IMR-90 (cell line): ENCODE measurements around the gene ACTG2.

Experiments
- CEBPB ChIP-seq: IDR thresholded peaks from 2 replicates; pipeline ENCODE4 v1.6.1; 2012; ENCODE audit warnings: low read depth, low read length, improper control_type of control experiment
- FOS ChIP-seq: fragments of 150-350 bp; IDR thresholded peaks from 2 replicates; pipeline ENCODE4 v1.6.1; 2016; ENCODE audit warnings: low read depth, low read length
- MAFK ChIP-seq: IDR thresholded peaks from 2 replicates; pipeline ENCODE4 v1.6.1; 2012; ENCODE audit warnings: low read depth, low read length, improper control_type of control experiment
- MXI1 ChIP-seq: IDR thresholded peaks from 2 replicates; pipeline ENCODE4 v1.6.1; 2012; ENCODE audit warnings: low read depth, mild to moderate bottlenecking, low read length, moderate library complexity, borderline replicate concordance
- POLR2A ChIP-seq: IDR thresholded peaks from 2 replicates; pipeline ENCODE4 v1.6.1; 2012; ENCODE audit warnings: mild to moderate bottlenecking, low read depth, low read length
- RCOR1 ChIP-seq: IDR thresholded peaks from 2 replicates; pipeline ENCODE4 v1.6.1; 2012; ENCODE audit warnings: mild to moderate bottlenecking, low read length, improper control_type of control experiment; ENCODE audit not compliant: insufficient replicate concordance
- RFX5 ChIP-seq: IDR thresholded peaks from 2 replicates; pipeline ENCODE4 v1.8.0; 2012; ENCODE audit warnings: low read depth, mild to moderate bottlenecking, low read length, moderate library complexity
- SMC3 ChIP-seq: fragments of 150-350 bp; IDR thresholded peaks from 2 replicates; pipeline ENCODE4 v1.6.1; 2016; ENCODE audit warnings: low read depth, mild to moderate bottlenecking, antibody characterized with exemption, low read length, moderate library complexity
- TF ChIP-seq, protein P1 (sequence below): conservative IDR thresholded peaks from 2 replicates; pipeline ENCODE4 v1.5.1; 2012; ENCODE audit warnings: mild to moderate bottlenecking, low read depth, low read length, improper control_type of control experiment
- TF ChIP-seq, protein P2 (sequence below): fragments of 150-350 bp; IDR thresholded peaks from 2 replicates; pipeline ENCODE4 v1.6.1; 2016; ENCODE audit warnings: low read depth, mild to moderate bottlenecking, low read length, moderate library complexity, borderline replicate concordance
- TF ChIP-seq, protein P3 (sequence below): fragments of 150-350 bp; IDR thresholded peaks from 2 replicates; pipeline ENCODE4 v1.6.1; 2017; ENCODE audit warnings: mild to moderate bottlenecking, antibody characterized with exemption, low read length, low read depth

DNA sequence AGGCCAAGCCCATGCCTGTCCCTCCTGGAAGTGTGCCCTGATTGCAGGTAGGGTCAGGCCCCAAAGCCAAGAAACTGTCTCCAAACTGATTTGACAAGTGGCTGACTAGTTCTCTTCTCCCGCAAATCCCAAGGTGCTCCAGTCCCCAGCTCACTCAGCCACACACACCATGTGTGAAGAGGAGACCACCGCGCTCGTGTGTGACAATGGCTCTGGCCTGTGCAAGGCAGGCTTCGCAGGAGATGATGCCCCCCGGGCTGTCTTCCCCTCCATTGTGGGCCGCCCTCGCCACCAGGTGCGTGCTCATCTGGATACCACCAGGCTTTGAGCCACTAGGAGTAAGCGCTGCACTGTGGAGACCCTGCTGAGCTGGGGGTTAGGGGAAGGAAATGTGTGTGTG, 8.3 kb downstream of the ACTG2 start:
- TF ChIP-seq RFX5 (no peak), POLR2A (no peak), CEBPB (no peak), RCOR1 (no peak), MAFK (no peak), SMC3 (no peak), MXI1 (no peak), FOS (no peak)
- TF ChIP-seq, protein P1, sequence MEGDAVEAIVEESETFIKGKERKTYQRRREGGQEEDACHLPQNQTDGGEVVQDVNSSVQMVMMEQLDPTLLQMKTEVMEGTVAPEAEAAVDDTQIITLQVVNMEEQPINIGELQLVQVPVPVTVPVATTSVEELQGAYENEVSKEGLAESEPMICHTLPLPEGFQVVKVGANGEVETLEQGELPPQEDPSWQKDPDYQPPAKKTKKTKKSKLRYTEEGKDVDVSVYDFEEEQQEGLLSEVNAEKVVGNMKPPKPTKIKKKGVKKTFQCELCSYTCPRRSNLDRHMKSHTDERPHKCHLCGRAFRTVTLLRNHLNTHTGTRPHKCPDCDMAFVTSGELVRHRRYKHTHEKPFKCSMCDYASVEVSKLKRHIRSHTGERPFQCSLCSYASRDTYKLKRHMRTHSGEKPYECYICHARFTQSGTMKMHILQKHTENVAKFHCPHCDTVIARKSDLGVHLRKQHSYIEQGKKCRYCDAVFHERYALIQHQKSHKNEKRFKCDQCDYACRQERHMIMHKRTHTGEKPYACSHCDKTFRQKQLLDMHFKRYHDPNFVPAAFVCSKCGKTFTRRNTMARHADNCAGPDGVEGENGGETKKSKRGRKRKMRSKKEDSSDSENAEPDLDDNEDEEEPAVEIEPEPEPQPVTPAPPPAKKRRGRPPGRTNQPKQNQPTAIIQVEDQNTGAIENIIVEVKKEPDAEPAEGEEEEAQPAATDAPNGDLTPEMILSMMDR = no peak
- TF ChIP-seq, protein P2, sequence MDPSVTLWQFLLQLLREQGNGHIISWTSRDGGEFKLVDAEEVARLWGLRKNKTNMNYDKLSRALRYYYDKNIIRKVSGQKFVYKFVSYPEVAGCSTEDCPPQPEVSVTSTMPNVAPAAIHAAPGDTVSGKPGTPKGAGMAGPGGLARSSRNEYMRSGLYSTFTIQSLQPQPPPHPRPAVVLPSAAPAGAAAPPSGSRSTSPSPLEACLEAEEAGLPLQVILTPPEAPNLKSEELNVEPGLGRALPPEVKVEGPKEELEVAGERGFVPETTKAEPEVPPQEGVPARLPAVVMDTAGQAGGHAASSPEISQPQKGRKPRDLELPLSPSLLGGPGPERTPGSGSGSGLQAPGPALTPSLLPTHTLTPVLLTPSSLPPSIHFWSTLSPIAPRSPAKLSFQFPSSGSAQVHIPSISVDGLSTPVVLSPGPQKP = no peak
- TF ChIP-seq, protein P3, sequence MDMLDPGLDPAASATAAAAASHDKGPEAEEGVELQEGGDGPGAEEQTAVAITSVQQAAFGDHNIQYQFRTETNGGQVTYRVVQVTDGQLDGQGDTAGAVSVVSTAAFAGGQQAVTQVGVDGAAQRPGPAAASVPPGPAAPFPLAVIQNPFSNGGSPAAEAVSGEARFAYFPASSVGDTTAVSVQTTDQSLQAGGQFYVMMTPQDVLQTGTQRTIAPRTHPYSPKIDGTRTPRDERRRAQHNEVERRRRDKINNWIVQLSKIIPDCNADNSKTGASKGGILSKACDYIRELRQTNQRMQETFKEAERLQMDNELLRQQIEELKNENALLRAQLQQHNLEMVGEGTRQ = no peak
